Fibroblast of skin of right biceps (primary cell): ENCODE results near the gene RUNX2.
A peak's percentile ranks its signal among the peaks of the same experiment; 100 is the strongest.
"Not testable (repeated sequence)": the region's sequence is repeated elsewhere in the genome, so short reads cannot be mapped to it uniquely, and the experiment has no call there.

Experiments used
- DNase-seq: peaks from one replicate; pipeline ENCODE4 v3.0.0-alpha.2; 2013

The RUNX2 gene

GRCh38 chr6:45327956-45328522 lies at the start of gene RUNX2:
Gene RUNX2 (plus strand): TSS chr6:45328330. CDS start chr6:45328727, 397 bp downstream.
- peak; percentile 93 for DNase-seq

- peak; percentile 12 for DNase-seq
These were observed 49.8 kb upstream of the RUNX2 start for GRCh38 chr6:45278367-45278766.

- DNase-seq: not testable (repeated sequence)
These were observed 41.4 kb upstream of the RUNX2 start for GRCh38 chr6:45286707-45287106.

GRCh38 chr6:45289751-45290514 lies 38.2 kb upstream of the RUNX2 start:
- no peak for DNase-seq

- DNase-seq: no peak
These were observed 34.8 kb upstream of the RUNX2 start for GRCh38 chr6:45293306-45293705.

GRCh38 chr6:45294065-45294701 lies 33.9 kb upstream of the RUNX2 start:
- not testable (repeated sequence) for DNase-seq

GRCh38 chr6:45297320-45297719 lies 30.8 kb upstream of the RUNX2 start:
- no peak for DNase-seq

GRCh38 chr6:45299096-45299581 lies 29.0 kb upstream of the RUNX2 start:
- DNase-seq: no peak

GRCh38 chr6:45300736-45301135 lies 27.4 kb upstream of the RUNX2 start:
- DNase-seq: no peak

- DNase-seq: no peak
These were observed 26.6 kb upstream of the RUNX2 start for GRCh38 chr6:45301348-45302142.

GRCh38 chr6:45302832-45303231 lies 25.3 kb upstream of the RUNX2 start:
- DNase-seq: no peak

- peak; percentile 41 for DNase-seq
These were observed 22.6 kb upstream of the RUNX2 start for GRCh38 chr6:45305546-45305945.

- no peak for DNase-seq
These were observed 17.9 kb upstream of the RUNX2 start for GRCh38 chr6:45310118-45310788.

- DNase-seq: no peak
These were observed 14.0 kb upstream of the RUNX2 start for GRCh38 chr6:45314146-45314545.

- no peak for DNase-seq
These were observed 7.8 kb upstream of the RUNX2 start for GRCh38 chr6:45320349-45320748.

GRCh38 chr6:45323656-45324224 lies 4.4 kb upstream of the RUNX2 start:
- DNase-seq: no peak

- no peak for DNase-seq
These were observed 1.3 kb upstream of the RUNX2 start for GRCh38 chr6:45326698-45327417.

GRCh38 chr6:45328523-45328922 lies 393 bp downstream of the RUNX2 start:
- DNase-seq: no peak

GRCh38 chr6:45344900-45345299 lies 16.8 kb downstream of the RUNX2 start:
- DNase-seq: no peak

- no peak for DNase-seq
These were observed 22.1 kb downstream of the RUNX2 start for GRCh38 chr6:45350186-45350710.

GRCh38 chr6:45351076-45351475 lies 22.9 kb downstream of the RUNX2 start:
- DNase-seq: no peak
